DMS 273 (cell line): Measurements from ENCODE around the gene HOXB6.

ENCODE experiments used
- DNase-seq: peaks from one replicate; lab custom pipeline; 2025; ENCODE audit not compliant: unreplicated experiment; lab: John Stamatoyannopoulos, UW

HOXB6 gene

GRCh38 chr17:48583708-48584222 is 21.0 kb downstream of the HOXB6 start:
- no peak for DNase-seq

- DNase-seq, result no peak
Measured at GRCh38 chr17:48582750-48583069, 22.1 kb downstream of the HOXB6 start.

- DNase-seq, result no peak
Measured at GRCh38 chr17:48579760-48580554, 24.8 kb downstream of the HOXB6 start.

- no peak for DNase-seq
Measured at GRCh38 chr17:48579471-48579759, 25.4 kb downstream of the HOXB6 start.

GRCh38 chr17:48578616-48579470 is 25.9 kb downstream of the HOXB6 start:
- DNase-seq, result no peak

- no peak for DNase-seq
Measured at GRCh38 chr17:48577946-48578615, 26.7 kb downstream of the HOXB6 start, which contains the start of gene HOXB4. TSS of gene HOXB4 (minus strand) at chr17:48578350. CDS start at chr17:48578319, 31 bp downstream.

- no peak for DNase-seq
Measured at GRCh38 chr17:48577330-48577945, 27.3 kb downstream of the HOXB6 start.

GRCh38 chr17:48576479-48577309 is 28.1 kb downstream of the HOXB6 start:
- DNase-seq, result no peak

- no peak for DNase-seq
Measured at GRCh38 chr17:48575673-48576478, 28.9 kb downstream of the HOXB6 start.

- no peak for DNase-seq
Measured at GRCh38 chr17:48575066-48575582, 29.7 kb downstream of the HOXB6 start.

- DNase-seq, result no peak
Measured at GRCh38 chr17:48574505-48575065, 30.2 kb downstream of the HOXB6 start.

GRCh38 chr17:48571826-48572417 is 32.9 kb downstream of the HOXB6 start:
- DNase-seq, result no peak

- DNase-seq, result no peak
Measured at GRCh38 chr17:48571024-48571818, 33.6 kb downstream of the HOXB6 start.

GRCh38 chr17:48570325-48571023 is 34.3 kb downstream of the HOXB6 start:
- no peak for DNase-seq

- no peak for DNase-seq
Measured at GRCh38 chr17:48569674-48570324, 35.0 kb downstream of the HOXB6 start.

GRCh38 chr17:48569240-48569582 is 35.6 kb downstream of the HOXB6 start:
- no peak for DNase-seq
